GM19467 (cell line): ENCODE results near the gene FAM8A1.

Experiments used
- ATAC-seq: cut with Tn5 transposase; IDR thresholded peaks from one replicate; pipeline ENCODE4 v1.9.1; 2021; ENCODE audit warnings: mild to moderate bottlenecking, moderate library complexity; ENCODE audit not compliant: unreplicated experiment

FAM8A1 gene

GRCh38 chr6:17600527-17601385 lies 654 bp downstream of the FAM8A1 start:
- ATAC-seq = peak; percentile 46

GRCh38 chr6:17601386-17601703 lies 1.2 kb downstream of the FAM8A1 start:
- no peak for ATAC-seq

GRCh38 chr6:17602888-17603287 lies 2.8 kb downstream of the FAM8A1 start:
- no peak for ATAC-seq

GRCh38 chr6:17606606-17607005 lies 6.5 kb downstream of the FAM8A1 start:
- ATAC-seq = no peak

- no peak for ATAC-seq
Observed at GRCh38 chr6:17610835-17611234, 10.7 kb downstream of the FAM8A1 start.

GRCh38 chr6:17612048-17612447 lies 11.9 kb downstream of the FAM8A1 start:
- ATAC-seq = no peak

GRCh38 chr6:17615794-17616193 lies 15.7 kb downstream of the FAM8A1 start:
- ATAC-seq = no peak

GRCh38 chr6:17621003-17621402 lies 20.9 kb downstream of the FAM8A1 start:
- no peak for ATAC-seq

GRCh38 chr6:17622144-17622543 lies 22.0 kb downstream of the FAM8A1 start:
- ATAC-seq = no peak

- ATAC-seq = no peak
Observed at GRCh38 chr6:17624396-17624795, 24.3 kb downstream of the FAM8A1 start.

GRCh38 chr6:17628873-17629272 lies 28.8 kb downstream of the FAM8A1 start:
- peak; percentile 58 for ATAC-seq

- ATAC-seq = no peak
Observed at GRCh38 chr6:17629824-17630510, 29.9 kb downstream of the FAM8A1 start.

GRCh38 chr6:17630511-17631073 lies 30.5 kb downstream of the FAM8A1 start:
- no peak for ATAC-seq

GRCh38 chr6:17632934-17633333 lies 32.8 kb downstream of the FAM8A1 start:
- ATAC-seq = no peak

GRCh38 chr6:17633465-17634188 lies 33.5 kb downstream of the FAM8A1 start:
- ATAC-seq = no peak

GRCh38 chr6:17635568-17635967 lies 35.5 kb downstream of the FAM8A1 start:
- ATAC-seq = no peak

- no peak for ATAC-seq
Observed at GRCh38 chr6:17638212-17638715, 38.2 kb downstream of the FAM8A1 start.

GRCh38 chr6:17640477-17640917 lies 40.4 kb downstream of the FAM8A1 start:
- ATAC-seq = no peak

- no peak for ATAC-seq
Observed at GRCh38 chr6:17648745-17649144, 48.6 kb downstream of the FAM8A1 start.

- no peak for ATAC-seq
Observed at GRCh38 chr6:17650656-17651309, 50.7 kb downstream of the FAM8A1 start.
